Amniotic epithelial cell (primary cell): ENCODE data around the gene ATP13A3.

ENCODE experiments used
- DNase-seq: peaks from one replicate; pipeline ENCODE4 v3.0.0-alpha.2; 2010; ENCODE audit warnings: low read depth

Gene ATP13A3

DNA sequence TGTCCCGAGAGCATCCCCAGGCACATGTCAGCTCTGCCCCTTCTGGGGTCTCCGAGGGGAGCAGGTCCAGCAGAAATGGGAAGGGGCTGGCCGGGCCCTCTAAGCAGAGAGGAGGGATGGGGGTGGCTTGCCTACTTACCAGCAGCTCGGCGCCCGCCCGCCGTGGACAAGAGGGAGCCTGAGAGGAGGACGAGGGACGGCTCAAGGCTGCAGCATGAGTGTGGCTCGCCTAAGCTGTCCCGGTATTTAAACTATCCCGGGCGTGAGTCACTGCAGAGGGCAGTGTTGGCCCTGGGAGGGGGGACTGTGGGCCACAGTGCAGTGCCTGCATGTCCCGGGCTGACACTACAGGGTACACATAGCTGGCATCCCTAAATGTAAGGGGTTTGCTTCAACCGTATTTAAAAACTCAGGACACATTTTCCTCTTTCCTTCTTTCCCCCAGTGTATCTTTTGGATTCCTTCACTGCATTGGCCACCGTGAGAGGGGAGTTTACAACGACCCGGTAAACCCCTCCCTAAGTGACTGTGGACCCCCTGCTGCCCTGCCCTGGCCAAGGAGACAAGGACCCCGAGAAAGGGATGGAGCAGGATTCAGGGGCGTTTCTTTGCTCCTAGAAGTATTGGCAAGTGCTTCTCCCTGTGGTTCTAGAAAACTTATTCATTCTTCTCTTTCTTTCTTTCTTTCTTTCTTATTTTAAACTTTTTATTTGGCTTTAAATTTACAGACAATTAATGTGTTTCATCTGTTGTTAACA, 117.1 kb downstream of the ATP13A3 start, which contains the start of gene LRRC15:
Gene LRRC15 (minus strand): TSS at position 222 of the 758 bp plus-strand sequence. CDS start 8,700 bp downstream, outside the sequence.
- DNase-seq: peak; percentile 24

DNA sequence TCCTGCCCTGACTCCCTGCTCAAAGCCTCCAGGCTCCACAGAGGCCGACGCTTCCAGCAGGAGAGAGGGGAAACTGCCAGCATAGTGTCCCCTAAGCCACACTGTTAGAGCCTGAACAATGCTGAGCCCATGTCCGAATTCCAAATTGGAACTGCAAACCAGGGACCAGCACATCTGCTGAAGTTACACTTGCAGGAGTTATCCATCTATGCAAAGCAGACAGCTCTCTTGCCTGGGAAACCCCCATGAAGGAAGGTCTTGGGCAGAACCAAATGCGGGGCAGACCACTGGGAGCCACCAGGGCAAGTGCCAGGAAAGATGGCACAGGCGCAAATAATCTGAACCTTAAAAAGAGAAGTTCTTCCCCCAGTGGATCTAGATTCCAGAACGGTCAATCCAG, 117.9 kb downstream of the ATP13A3 start:
- DNase-seq: no peak

DNA sequence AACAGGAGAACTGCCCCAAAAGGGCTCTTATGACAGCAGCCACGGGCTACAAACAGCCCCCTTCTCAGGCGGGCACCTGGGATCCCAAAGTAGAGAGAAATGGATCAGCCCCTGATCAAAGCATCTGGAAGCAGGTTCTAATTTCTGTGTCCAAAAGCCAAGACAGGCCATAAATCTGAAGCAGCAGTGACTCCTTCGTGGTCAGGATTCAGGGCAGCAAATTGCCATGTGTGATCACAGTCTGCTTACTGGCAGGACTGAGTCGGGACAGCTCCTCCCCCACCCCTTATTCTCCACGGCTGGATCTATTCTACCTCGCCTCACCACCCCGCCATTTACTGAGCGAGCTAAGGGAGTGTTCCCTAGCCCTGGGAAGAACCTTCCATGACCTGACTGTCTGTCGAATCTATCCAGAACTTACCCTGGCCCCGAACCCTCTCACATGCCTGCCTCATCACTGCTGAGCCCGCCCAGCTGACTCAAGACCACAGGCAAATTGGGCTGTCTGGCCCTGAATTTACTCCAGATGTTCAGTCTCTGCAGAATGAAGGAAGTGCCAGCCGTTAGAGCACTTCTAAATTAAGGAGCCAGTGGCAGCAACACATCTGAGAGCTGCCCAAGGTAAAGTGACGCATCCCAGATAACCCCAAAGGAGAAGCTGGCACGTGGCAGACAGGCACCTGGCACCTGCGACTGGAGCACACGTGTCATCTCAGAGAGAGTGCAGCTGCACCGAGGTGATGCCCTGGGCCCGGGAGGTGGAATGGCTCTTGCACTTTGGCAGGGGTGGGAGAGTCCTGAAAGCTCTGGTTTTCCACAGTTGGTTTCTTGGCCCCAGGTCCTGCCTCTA, 118.6 kb downstream of the ATP13A3 start:
- DNase-seq: no peak

DNA sequence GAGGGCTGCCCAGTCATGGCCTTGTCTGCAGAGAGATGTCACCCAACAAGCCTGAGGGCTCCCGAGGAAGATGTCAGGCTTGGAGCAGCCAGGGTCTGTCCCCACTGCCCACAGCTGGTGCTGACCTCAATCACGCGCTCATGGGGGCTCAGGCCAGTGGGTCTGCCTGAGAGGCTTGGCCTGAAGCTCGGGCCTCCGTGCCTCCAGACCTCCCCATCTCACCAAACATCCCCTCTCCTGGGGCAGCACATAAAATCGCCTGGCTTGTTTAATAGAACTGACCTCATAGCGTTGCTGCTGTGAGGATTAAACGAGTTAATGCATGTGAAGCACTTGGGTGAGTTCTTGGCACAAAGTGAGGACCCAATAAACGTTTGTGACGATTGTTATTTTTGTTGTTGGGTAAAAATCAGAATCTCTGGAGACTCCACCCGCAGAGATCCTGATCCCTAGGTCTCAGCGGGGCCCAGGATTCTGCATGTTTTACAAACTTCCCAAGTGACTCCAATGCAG, 120.8 kb downstream of the ATP13A3 start:
- no peak for DNase-seq

DNA sequence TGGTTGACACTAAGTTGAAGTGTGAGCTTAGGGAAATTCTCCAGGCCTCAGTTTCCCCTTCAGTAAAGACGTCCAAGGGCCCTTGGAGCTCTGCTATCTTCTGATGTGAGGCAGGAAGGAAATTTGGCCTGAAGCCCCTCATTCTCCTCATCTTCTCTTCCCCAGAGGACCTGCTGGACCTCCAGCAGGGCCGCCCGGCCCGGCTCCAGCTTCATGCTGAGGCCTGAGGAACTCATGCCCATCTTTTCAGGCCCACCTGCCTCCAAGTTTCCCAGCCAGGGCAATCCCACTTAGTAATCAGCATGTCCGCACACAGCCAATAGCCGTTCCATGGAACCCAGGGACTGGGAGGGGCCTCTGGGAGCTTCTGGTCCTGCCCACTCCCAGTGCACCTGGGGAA, 121.3 kb downstream of the ATP13A3 start:
- DNase-seq: no peak

DNA sequence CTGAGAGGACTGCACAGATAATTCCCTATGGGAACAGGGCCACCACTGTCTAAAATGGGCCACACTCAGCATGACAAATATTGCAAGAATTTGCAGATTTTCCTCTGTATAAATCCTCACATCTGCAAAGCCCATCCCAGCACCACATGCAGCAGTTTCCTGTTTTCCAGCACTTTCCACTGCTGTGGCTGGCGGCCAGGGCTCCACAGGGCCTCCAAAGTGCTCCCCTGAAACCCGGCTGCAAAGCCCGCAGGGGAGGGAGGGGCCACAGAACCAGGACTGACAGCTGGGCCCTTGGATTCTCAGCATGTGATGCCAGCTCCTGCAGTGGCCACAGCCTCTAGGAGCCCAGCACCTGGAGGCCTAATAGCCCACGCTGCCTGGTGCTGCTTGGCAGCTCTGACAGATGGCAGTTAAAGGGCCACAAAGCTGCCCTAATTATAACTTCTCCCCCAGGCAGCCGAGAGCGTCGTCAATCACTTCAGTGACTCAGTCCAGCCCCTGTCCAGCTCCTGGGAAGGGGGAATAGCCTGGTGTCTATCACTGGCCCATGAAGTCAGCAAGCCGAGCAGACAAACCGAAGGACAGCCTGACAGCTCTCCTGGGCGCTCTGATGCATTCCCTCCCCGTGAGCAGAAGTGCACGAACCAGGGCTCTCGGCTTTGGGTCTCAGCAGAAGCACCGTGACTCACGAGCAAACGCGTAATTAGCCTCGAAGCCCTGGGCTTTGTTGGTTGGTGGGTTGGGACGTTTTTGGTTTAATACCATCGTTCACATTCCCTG, 122.0 kb downstream of the ATP13A3 start:
- DNase-seq: peak; percentile 78

DNA sequence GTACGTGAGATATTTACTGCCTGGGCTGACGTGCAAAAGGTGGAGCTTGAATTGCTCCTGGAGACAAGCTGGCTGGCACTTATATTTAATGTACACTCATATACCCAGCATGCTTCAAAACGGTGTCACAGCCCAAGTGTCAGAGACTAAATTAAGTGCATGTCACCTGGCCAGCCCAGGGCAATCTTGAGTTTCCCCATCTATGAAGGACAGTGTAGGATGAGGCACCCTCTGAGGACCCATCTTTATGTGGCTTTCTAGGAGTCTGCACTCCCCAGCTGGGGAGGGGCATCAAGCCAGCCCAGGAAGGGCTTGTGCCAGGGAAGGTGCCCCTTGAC, 122.5 kb downstream of the ATP13A3 start:
- DNase-seq: no peak

DNA sequence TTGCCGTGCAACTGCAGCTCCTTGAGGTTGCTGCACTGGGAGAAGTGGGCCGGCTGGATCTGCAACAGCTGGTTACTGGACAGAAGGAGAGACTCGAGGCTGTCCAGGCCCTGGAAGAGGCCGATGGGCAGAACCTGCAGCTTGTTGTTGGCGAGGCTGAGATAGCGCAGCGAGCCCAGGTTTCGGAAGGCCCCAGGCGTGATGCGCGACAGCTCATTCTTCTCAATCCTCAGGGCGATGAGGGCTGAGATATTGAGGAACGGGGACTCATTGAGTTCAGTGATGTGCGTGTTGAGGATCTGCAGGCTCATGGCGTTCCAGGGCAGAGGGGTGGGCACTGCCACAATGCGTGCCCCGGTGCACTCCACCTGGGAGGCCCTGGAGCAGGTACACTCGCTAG, 126.2 kb downstream of the ATP13A3 start:
- no peak for DNase-seq

DNA sequence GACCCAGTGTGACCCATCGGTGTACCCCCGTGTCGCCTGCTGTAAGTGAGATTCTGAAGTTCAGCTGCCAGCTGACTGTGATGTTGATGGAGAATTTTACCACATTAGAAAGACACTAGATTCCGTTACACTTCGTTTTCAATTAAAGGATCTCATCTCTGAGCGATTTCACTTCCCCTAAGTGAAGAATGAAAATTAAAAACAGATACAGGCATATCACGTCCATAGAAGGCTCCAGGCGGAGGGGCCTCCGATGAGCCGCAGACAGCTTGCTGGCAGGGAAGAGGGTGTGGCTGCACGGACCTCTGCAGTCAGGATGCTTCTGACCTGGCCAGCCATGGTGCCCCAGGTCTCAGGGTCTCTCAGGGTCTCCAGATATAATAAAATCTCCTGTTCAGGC, 129.1 kb downstream of the ATP13A3 start:
- DNase-seq: no peak

DNA sequence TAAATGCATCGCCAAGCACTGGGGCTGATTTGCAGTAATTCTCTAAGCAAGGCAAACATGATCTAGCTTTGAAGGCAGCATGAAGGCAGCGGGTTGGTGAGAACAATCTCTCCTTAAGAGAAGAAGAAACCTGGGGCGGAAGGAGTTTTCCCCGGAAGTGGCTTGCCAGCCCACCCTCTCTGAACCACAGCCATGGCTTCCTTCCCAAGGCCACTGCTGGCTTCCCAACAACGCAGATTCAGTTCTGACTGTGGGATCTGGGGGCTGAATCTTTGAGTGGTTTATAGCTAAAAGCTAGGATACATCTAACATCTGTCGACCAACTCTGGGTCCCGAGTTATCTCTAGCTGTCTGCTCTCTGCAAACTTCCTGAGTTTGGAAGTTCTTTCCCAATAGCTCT, 131.4 kb downstream of the ATP13A3 start:
- no peak for DNase-seq

DNA sequence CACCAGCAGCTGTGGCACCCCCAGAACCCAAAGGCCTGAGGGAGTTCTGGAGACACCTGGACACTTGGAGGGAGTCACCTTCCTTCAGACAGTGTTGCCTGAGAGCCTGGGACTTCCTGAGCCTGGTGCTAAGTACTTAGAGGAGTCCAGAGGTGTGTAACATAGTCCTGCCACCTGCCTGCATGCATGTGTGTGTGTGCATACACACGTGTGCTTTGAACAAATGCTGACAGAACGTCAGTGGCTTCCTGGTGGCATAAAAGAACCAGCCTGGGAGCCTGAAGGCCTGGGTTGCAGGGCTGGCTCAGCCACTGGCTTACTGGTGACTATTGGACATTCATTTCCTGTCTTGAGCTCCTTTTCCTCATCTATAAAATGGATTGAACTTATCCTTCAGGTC, 132.5 kb downstream of the ATP13A3 start:
- no peak for DNase-seq
